Stomach (tissue), 19 donors: ENCODE measurements around the gene CD53. TPM values are rescaled to one million over a fixed set of nuclear protein-coding genes. Genes with fewer than 3 reads are reported as not detected.
"Not testable (repeated sequence)": the region's sequence is repeated elsewhere in the genome, so short reads cannot be mapped to it uniquely, and the experiment has no call there.

Experiments used
- DNase-seq, 2 donors: peaks; one replicate each; pipeline versions ENCODE4 v3.0.0 to v3.0.0-alpha.2; 2013 to 2019
- H3K27ac ChIP-seq, 5 donors: fragments of 200-600 bp in 4 of 5; sonication (generic) in 4 of 5; one replicate each; pipeline ENCODE4 v1.5.1; 2013 to 2019; ENCODE audit warnings: mild to moderate bottlenecking in 1 of 5, moderate library complexity in 1 of 5
- H3K27me3 ChIP-seq, 3 donors: fragments of 200-600 bp; sonication (generic); one replicate each; pipeline ENCODE4 v1.5.1; 2017 to 2019; ENCODE audit warnings: mixed run types in 1 of 3
- H3K36me3 ChIP-seq, 4 donors: fragments of 200-600 bp; sonication (generic); 1 replicate in 3 of 4; 2 replicates in 1 of 4; pipeline ENCODE4 v1.5.1; 2016 to 2019
- H3K4me1 ChIP-seq, 4 donors: fragments of 200-600 bp; sonication (generic); one replicate each; pipeline ENCODE4 v1.5.1; 2016 to 2019
- H3K4me3 ChIP-seq, 4 donors: fragments of 200-600 bp; sonication (generic) in 3 of 4; one replicate each; pipeline ENCODE4 v1.5.1; 2016 to 2019; ENCODE audit warnings: mild to moderate bottlenecking in 1 of 4
- H3K9me3 ChIP-seq, 4 donors: fragments of 200-600 bp; sonication (generic); one replicate each; pipeline ENCODE4 v1.5.1; 2016 to 2019
- CTCF ChIP-seq, 7 experiments: fragments of 450-650 bp in 4 of 7; fragments of 200-600 bp in 3 of 7; sonication (generic) in 3 of 7; IDR thresholded peaks; one replicate each; pipeline ENCODE4 v1.5.1; 2016 to 2019; ENCODE audit warnings: antibody characterized with exemption in 7 of 7, control low read depth in 2 of 7, mild to moderate bottlenecking in 1 of 7
- EP300 ChIP-seq: sonication (generic); formaldehyde crosslinking; IDR thresholded peaks from one replicate; pipeline ENCODE4 v1.6.1; 2017; ENCODE audit warnings: antibody characterized with exemption
- POLR2A ChIP-seq, 4 donors: fragments of 450-650 bp; IDR thresholded peaks; one replicate each; pipeline ENCODE4 v1.6.1; 2016; ENCODE audit warnings: antibody characterized with exemption in 4 of 4, control low read depth in 2 of 4, mild to moderate bottlenecking in 1 of 4, moderate library complexity in 1 of 4
- POLR2AphosphoS5 ChIP-seq, 3 donors: sonication (generic); formaldehyde crosslinking; IDR thresholded peaks; one replicate each; pipeline ENCODE4 v1.6.1; 2016; ENCODE audit warnings: antibody characterized with exemption in 3 of 3
- WGBS, 5 donors: extraction: QIAGEN DNeasy Blood & Tissue Kit in 3 of 5; methylation state at CpG; one replicate each; pipeline versions ENCODE4 v1.1.5 to v1.1.7; 2013 to 2018; 5-methylcytosine and 5-hydroxymethylcytosine counted together
- intact Hi-C: fragments of 100-400 bp; cut with DNase I; formaldehyde crosslinking; loops from one replicate; pipeline ENCODE4 v1.15.1; 2023; ENCODE audit warnings: low total_unique reads
- long read RNA-seq, 10 donors: transcript quantifications; one replicate each; lab custom pipeline, GENCODE V29; 2026
- polyA plus RNA-seq, 3 donors: library from polyadenylated mRNA; stranded (reverse); fragments of 200-250 nt; gene quantifications; one replicate each; pipeline ENCODE4 v1.2.3, GENCODE V29; 2013
- total RNA-seq, 5 donors: library from RNA; depleted of rRNA; stranded (reverse); fragments of >200 nt; gene quantifications; one replicate each; pipeline versions ENCODE4 v1.1.0 to v1.2.3, GENCODE V29; 2014 to 2016
- donor health status: healthy with polysubstance abuse.
- donor health status: Bipolar disorder and iron deficiency.
- donor health status: healthy.

Gene CD53
- total RNA-seq (10 to 100 TPM in 3 of 5 donors, 1 to 10 TPM in 1, not detected in 1; 3.1 to 70.6 (median 49.4) TPM), polyA plus RNA-seq (10 to 100 TPM; 15.6 to 23.0 (median 21.0) TPM)
- long read RNA-seq, donor 1, partial matches to known transcripts, result 0 of 1 reads
- long read RNA-seq, donor 1, other reads (novel, unspliced or antisense), result 0 of 1 reads
- long read RNA-seq, donor 2, partial matches to known transcripts, result 0 of 1 reads
- long read RNA-seq, donor 2, other reads (novel, unspliced or antisense), result 0 of 1 reads
- long read RNA-seq, donor 3, result 0 reads
- long read RNA-seq, donor 4, result 0 reads
- long read RNA-seq, donor 5, partial matches to known transcripts, result 0 of 4 reads
- long read RNA-seq, donor 5, other reads (novel, unspliced or antisense), result 0 of 4 reads
- long read RNA-seq, donor 6, result 0 reads
- long read RNA-seq, donor 7, transcript CD53-201 (8 exons, 1,505 nt), result major isoform, 6 of 6 reads
- long read RNA-seq, donor 7, partial matches to known transcripts, result 0 of 6 reads
- long read RNA-seq, donor 7, other reads (novel, unspliced or antisense), result 0 of 6 reads
- long read RNA-seq, donor 8, partial matches to known transcripts, result 0 of 1 reads
- long read RNA-seq, donor 8, other reads (novel, unspliced or antisense), result 0 of 1 reads
- long read RNA-seq, donor 9, result 0 reads
- long read RNA-seq, donor 10, result 0 reads

- Histone ChIP-seq H3K36me3 (no peaks in the 10 kb centered on the region), H3K27ac (peak within 1 kb of the TSS; percentile 56 to 86 (median 73)), H3K4me1 (peaks cover 0 to 5% (median 0%) of the 10 kb centered on the region in 4 donors), H3K4me3 (peak within 1 kb of the TSS; percentile 26 to 40 (median 38)), H3K9me3 (peaks cover 3 to 7% (median 3%) of the 10 kb centered on the region in 4 donors), H3K27me3 (no peaks in the 10 kb centered on the region)
- TF ChIP-seq POLR2A (IDR thresholded peaks at IDR 0.05), result no peak
- no peak for TF ChIP-seq EP300
- TF ChIP-seq CTCF (IDR thresholded peaks at IDR 0.05), result no peak
- TF ChIP-seq POLR2AphosphoS5 (IDR thresholded peaks at IDR 0.05), result peak in 2 of 3 donors; percentile 74
- WGBS, 5 donors, result 45 to 77% (median 63%) methylated on average over 11 of the region's 11 CpGs
- DNase-seq, result peak in 1 of 2 donors; percentile 67
- intact Hi-C loops, result no loop called here
Measured at GRCh38 chr1:110872745-110873720, at the start of gene CD53. CD53 (plus strand) TSS chr1:110873148; CDS start chr1:110891409, 18,261 bp downstream.

GRCh38 chr1:110824192-110824591 is 48.8 kb upstream of the CD53 start:
- Histone ChIP-seq H3K27ac (no peak overlapping the region), H3K27me3 (peaks cover 0 to 12% (median 8%) of the 10 kb centered on the region in 3 donors), H3K4me1 (no peaks in the 10 kb centered on the region), H3K36me3 (no peaks in the 10 kb centered on the region), H3K9me3 (peaks cover 0 to 8% (median 3%) of the 10 kb centered on the region in 4 donors), H3K4me3 (no peak overlapping the region)
- TF ChIP-seq POLR2A (IDR thresholded peaks at IDR 0.05), result no peak
- TF ChIP-seq POLR2AphosphoS5 (IDR thresholded peaks at IDR 0.05), result no peak
- no peak for TF ChIP-seq CTCF (IDR thresholded peaks at IDR 0.05)
- no peak for TF ChIP-seq EP300
- 79 to 89% (median 81%) methylated on average over 4 of the region's 4 CpGs for WGBS, 5 donors
- intact Hi-C loops, result no loop called here
- no peak for DNase-seq

- intact Hi-C loops, result no loop called here
- DNase-seq, result peak in 1 of 2 donors; percentile 18
- Histone ChIP-seq H3K27me3 (no peaks in the 10 kb centered on the region), H3K4me1 (no peaks in the 10 kb centered on the region), H3K36me3 (no peaks in the 10 kb centered on the region), H3K4me3 (no peak overlapping the region), H3K9me3 (peaks cover 0 to 3% (median 0%) of the 10 kb centered on the region in 4 donors), H3K27ac (no peak overlapping the region)
- WGBS, 5 donors, result 42 to 50% (median 47%) methylated on average over 5 of the region's 5 CpGs
- TF ChIP-seq POLR2AphosphoS5 (IDR thresholded peaks at IDR 0.05) (no peak), CTCF (IDR thresholded peaks at IDR 0.05) (peak in 4 of 7 experiments; percentile 20 to 45 (median 36)), POLR2A (IDR thresholded peaks at IDR 0.05) (no peak), EP300 (no peak)
Measured at GRCh38 chr1:110829955-110830553, 42.9 kb upstream of the CD53 start.

- H3K36me3 ChIP-seq, DNase-seq, intact Hi-C loops, H3K27ac ChIP-seq, H3K27me3 ChIP-seq, H3K4me3 ChIP-seq, H3K9me3 ChIP-seq, H3K4me1 ChIP-seq: not testable (repeated sequence)
- WGBS, 5 donors, result 77 to 96% (median 82%) methylated on average over 2 to 3 of the region's 3 CpGs
Measured at GRCh38 chr1:110833779-110834178, 39.2 kb upstream of the CD53 start.
